Activated naive CD8-positive, alpha-beta T cell treated with anti-CD3 and anti-CD28 coated beads for 36 hours (primary cell): ENCODE measurements around the gene SMC6. TPM values are rescaled to one million over a fixed set of nuclear protein-coding genes. Genes with fewer than 3 reads are reported as not detected.

Experiments
- total RNA-seq, 2 experiments: library from RNA; stranded (reverse); gene quantifications; one replicate each; pipeline ENCODE4 v1.2.3, GENCODE V29; 2021

SMC6 gene
- total RNA-seq, 2 experiments from 2014 or later: 22.5 TPM

Other genes with a start within 250 kb of the SMC6 start
- not detected for gene RAD51AP2, start 235.4 kb downstream of the SMC6 start, total RNA-seq
- gene VSNL1, start 213.1 kb downstream of the SMC6 start, total RNA-seq: not detected
- gene GEN1, start 328 bp upstream of the SMC6 start, total RNA-seq: 10 to 100 TPM; 24.1 to 26.7 TPM
- gene MSGN1, start 62.6 kb upstream of the SMC6 start, total RNA-seq: not detected
- gene KCNS3, start 124.9 kb upstream of the SMC6 start, total RNA-seq: not detected